GM12873 (cell line): ENCODE data around the gene LRP10.

ENCODE experiments used
- CTCF ChIP-seq: IDR thresholded peaks from 2 replicates; pipeline ENCODE4 v1.5.1; 2012; ENCODE audit warnings: low read depth, mild to moderate bottlenecking, moderate library complexity, low read length, control low read depth; ENCODE audit not compliant: insufficient read depth; ENCODE audit errors: missing control alignments

Gene LRP10

GRCh38 chr14:22907429-22907828, 35.9 kb downstream of the LRP10 start:
- TF ChIP-seq CTCF: no peak

GRCh38 chr14:22908601-22909000, 37.1 kb downstream of the LRP10 start:
- no peak for TF ChIP-seq CTCF

- TF ChIP-seq CTCF: no peak
Measured at GRCh38 chr14:22910916-22911315, 39.4 kb downstream of the LRP10 start.

GRCh38 chr14:22915886-22916521, 44.5 kb downstream of the LRP10 start:
- TF ChIP-seq CTCF: no peak

- TF ChIP-seq CTCF: no peak
Measured at GRCh38 chr14:22918804-22919600, 47.5 kb downstream of the LRP10 start, which contains the start of gene RBM23. Gene RBM23, minus strand, starts transcription at chr14:22919149.

- TF ChIP-seq CTCF: no peak
Measured at GRCh38 chr14:22919601-22919921, 48.0 kb downstream of the LRP10 start.

GRCh38 chr14:22920697-22921096, 49.2 kb downstream of the LRP10 start:
- no peak for TF ChIP-seq CTCF
